K562 (cell line): ENCODE data around the gene CSNK1G2. TPM values are rescaled to one million over a fixed set of nuclear protein-coding genes. Genes with fewer than 3 reads are reported as not detected.
A peak's percentile ranks its signal among the peaks of the same experiment; 100 is the strongest.

Source experiments
- AFF4 ChIP-seq: sonication (generic); formaldehyde crosslinking; IDR thresholded peaks from 2 replicates; pipeline ENCODE4 v1.8.0; 2023; ENCODE audit warnings: mild to moderate bottlenecking, missing genetic modification reagents
- CHD1 ChIP-seq: fragments of 200-600 bp; sonication (generic); IDR thresholded peaks from one replicate; pipeline ENCODE4 v1.6.1; 2012; ENCODE audit warnings: mild to moderate bottlenecking, moderate library complexity, low read length, inconsistent platforms
- CREB1 ChIP-seq, 2 experiments: sonication (generic) in 1 of 2; formaldehyde crosslinking in 1 of 2; IDR thresholded peaks; 2 replicates each; pipeline versions ENCODE4 v1.6.1 to v1.8.0; 2012 to 2022; ENCODE audit warnings: inconsistent platforms in 1 of 2, mild to moderate bottlenecking in 1 of 2, missing genetic modification reagents in 1 of 2, moderate library complexity in 1 of 2
- CTCF ChIP-seq, 3 experiments: IDR thresholded peaks in 2 of 3; conservative IDR thresholded peaks in 1 of 3; 2 replicates each; pipeline ENCODE4 v1.5.1; 2011 to 2012; ENCODE audit warnings: low read length in 3 of 3, mild to moderate bottlenecking in 3 of 3, control low read depth in 2 of 3, improper control_type of control experiment in 1 of 3, inconsistent platforms in 1 of 3, low read depth in 1 of 3, mixed read lengths in 1 of 3, moderate library complexity in 1 of 3; ENCODE audit not compliant: insufficient read depth in 2 of 3
- CTCFL ChIP-seq: IDR thresholded peaks from 2 replicates; pipeline ENCODE4 v1.6.1; 2011; ENCODE audit warnings: borderline replicate concordance, low read depth, mild to moderate bottlenecking, moderate library complexity, low read length; ENCODE audit not compliant: insufficient read depth, poor library complexity, severe bottlenecking
- DACH1 ChIP-seq: fragments of 450-650 bp; IDR thresholded peaks from 2 replicates; pipeline ENCODE4 v1.6.1; 2018; ENCODE audit not compliant: partially characterized antibody
- KDM4B ChIP-seq, 2 experiments: fragments of 450-650 bp in 1 of 2; sonication (generic) in 1 of 2; IDR thresholded peaks; 2 replicates each; pipeline ENCODE4 v1.6.1; 2016 to 2017; ENCODE audit warnings: borderline replicate concordance in 2 of 2, antibody characterized with exemption in 1 of 2, low read depth in 1 of 2, mild to moderate bottlenecking in 1 of 2
- NFIC ChIP-seq: fragments of 450-650 bp; IDR thresholded peaks from 2 replicates; pipeline ENCODE4 v1.6.1; 2017; ENCODE audit warnings: mild to moderate bottlenecking, inconsistent platforms
- PHF20 ChIP-seq: fragments of 450-650 bp; IDR thresholded peaks from 2 replicates; pipeline ENCODE4 v1.6.1; 2018; ENCODE audit not compliant: partially characterized antibody
- SOX6 ChIP-seq: fragments of 450-650 bp; IDR thresholded peaks from 2 replicates; pipeline ENCODE4 v1.6.1; 2014; ENCODE audit warnings: mild to moderate bottlenecking
- YY1 ChIP-seq, 3 experiments: IDR thresholded peaks; 2 replicates each; pipeline ENCODE4 v1.6.1; 2011; ENCODE audit warnings: low read length in 2 of 3, mild to moderate bottlenecking in 2 of 3, moderate library complexity in 2 of 3, borderline replicate concordance in 1 of 3, control low read depth in 1 of 3, low read depth in 1 of 3; ENCODE audit not compliant: insufficient read depth in 3 of 3, insufficient replicate concordance in 2 of 3, control insufficient read depth in 1 of 3, insufficient read length in 1 of 3; ENCODE audit errors: extremely low read depth in 1 of 3
- ZNF24 ChIP-seq: fragments of 450-650 bp; IDR thresholded peaks from 2 replicates; pipeline ENCODE4 v1.6.1; 2016
- ZNF398 ChIP-seq: fragments of 250-450 bp; sonication (Bioruptor Pico); IDR thresholded peaks from 2 replicates; pipeline ENCODE4 v1.8.0; 2021; ENCODE audit warnings: moderate library complexity, mild to moderate bottlenecking, inconsistent platforms
- polyA plus RNA-seq, 8 experiments: library from polyadenylated mRNA; depleted of rRNA in 4 of 8; stranded (reverse) in 5 of 8; unstranded in 3 of 8; fragments of >200 nt; fragmentation: Nextera tagmentation in 2 of 8; fragmentation: Illumina TruSeq in 1 of 8; extraction: Ambion mirVana in 2 of 8; extraction: Trizol in 1 of 8; gene quantifications; 2 replicates each; pipeline versions ENCODE4 v1.2.1 to v1.2.3, GENCODE V29; 2011 to 2014; ENCODE audit warnings: inconsistent platforms in 1 of 8, missing spikeins in 1 of 8
- total RNA-seq, 7 experiments: library from RNA; depleted of rRNA in 6 of 7; stranded (reverse); fragments of >200 nt in 6 of 7; fragmentation: Illumina TruSeq in 2 of 7; extraction: Trizol in 2 of 7; gene quantifications; 2 replicates each; pipeline versions ENCODE4 v1.2.1 to v1.2.3, GENCODE V29; 2011 to 2021; ENCODE audit warnings: low replicate concordance in 1 of 7

The CSNK1G2 gene
- total and polyA plus RNA-seq, 9 of the 15 experiments (the other 6 are each of a cell fraction or from before 2014, with no cell fraction given), result 0.48 to 119 (median 49.5) TPM

- TF ChIP-seq CTCF (IDR thresholded peaks at IDR 0.05 in 2 of 3, conservative IDR thresholded peaks at IDR 0.05 in 1 of 3; ENCODE audit: insufficient read depth in 2 of 3, low read depth in 1 of 3, low read length in 3 of 3) (peak in 1 of 3 experiments; percentile 21; a peak in 1 of 6 replicates), AFF4 (CRISPR knock-in tag) (no peak), CTCFL (peak; percentile 97), SOX6 (no peak), ZNF398 (no peak), NFIC (peak; percentile 21; the same call in 1 of the 2 replicates), ZNF24 (peak; percentile 36; the same call in 1 of the 2 replicates), YY1 (IDR thresholded peaks at IDR 0.05; ENCODE audit: borderline replicate concordance in 1 of 3, control insufficient read depth in 1 of 3, extremely low read depth in 1 of 3, insufficient read depth in 3 of 3, insufficient read length in 1 of 3, insufficient replicate concordance in 2 of 3, low read depth in 1 of 3, low read length in 2 of 3) (peak in 1 of 3 experiments; percentile 82), PHF20 (no peak), CREB1 (IDR thresholded peaks at IDR 0.05) (no peak), CREB1 (CRISPR knock-in tag; IDR thresholded peaks at IDR 0.05) (0 out of 2 replicates have a peak, but pooled peaks have one; percentile 25), KDM4B (IDR thresholded peaks at IDR 0.05; ENCODE audit: borderline replicate concordance in 2 of 2, low read depth in 1 of 2) (no peak), DACH1 (no peak), CHD1 (peak; percentile 48)
Measured at GRCh38 chr19:1941146-1942077, at the start of gene CSNK1G2 (continued).
